NCI-H69 (cell line): Measurements from ENCODE around the gene IQCK.
"Not testable (repeated sequence)": the region's sequence is repeated elsewhere in the genome, so short reads cannot be mapped to it uniquely, and the experiment has no call there.

Experiments used
- DNase-seq: peaks from one replicate; lab custom pipeline; 2025; lab: John Stamatoyannopoulos, UW

IQCK gene

DNA sequence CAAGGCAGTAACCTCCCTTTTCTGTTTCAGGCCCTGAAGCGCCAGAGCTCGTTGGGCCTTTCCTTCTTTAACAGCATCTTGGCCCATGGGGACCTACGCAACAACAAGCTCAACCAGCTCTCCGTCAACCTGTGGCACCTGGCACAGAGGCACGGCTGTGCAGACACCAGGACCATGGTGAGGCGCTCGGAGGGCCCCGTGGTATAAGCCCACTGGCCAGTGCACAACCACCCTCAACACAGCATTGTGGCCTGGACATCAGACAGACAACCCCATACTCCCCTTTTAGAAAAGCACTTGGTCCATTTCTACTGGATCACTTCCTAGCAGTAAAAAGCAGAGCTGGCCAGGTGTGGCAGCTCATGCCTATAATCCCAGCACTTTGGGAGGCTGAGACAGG, 18.6 kb upstream of the IQCK start:
- DNase-seq = no peak

DNA sequence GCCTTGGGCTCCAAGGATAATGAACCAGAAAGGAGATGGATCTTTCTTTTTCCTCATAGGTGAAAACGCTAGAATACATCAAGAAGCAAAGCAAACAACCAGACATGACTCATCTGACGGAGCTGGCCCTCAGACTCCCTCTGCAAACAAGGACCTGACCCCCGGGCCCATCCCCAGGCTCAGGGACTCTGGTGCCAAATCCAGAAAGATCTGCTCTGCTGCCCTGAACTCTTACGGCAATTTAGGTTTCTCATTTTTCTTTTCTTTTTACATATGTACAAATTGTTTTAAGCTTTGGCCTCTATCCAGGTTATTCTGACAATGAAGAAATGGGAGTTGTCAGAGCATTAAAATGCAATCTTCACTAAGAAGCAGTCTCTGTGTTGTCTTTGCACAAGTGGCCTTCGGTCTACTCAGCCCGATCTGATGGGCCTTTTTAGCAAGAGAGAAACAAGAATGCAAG, 17.7 kb upstream of the IQCK start:
- DNase-seq = peak; percentile 93

GRCh38 chr16:19701091-19701490, 17.0 kb upstream of the IQCK start:
- peak; percentile 18 for DNase-seq

DNA sequence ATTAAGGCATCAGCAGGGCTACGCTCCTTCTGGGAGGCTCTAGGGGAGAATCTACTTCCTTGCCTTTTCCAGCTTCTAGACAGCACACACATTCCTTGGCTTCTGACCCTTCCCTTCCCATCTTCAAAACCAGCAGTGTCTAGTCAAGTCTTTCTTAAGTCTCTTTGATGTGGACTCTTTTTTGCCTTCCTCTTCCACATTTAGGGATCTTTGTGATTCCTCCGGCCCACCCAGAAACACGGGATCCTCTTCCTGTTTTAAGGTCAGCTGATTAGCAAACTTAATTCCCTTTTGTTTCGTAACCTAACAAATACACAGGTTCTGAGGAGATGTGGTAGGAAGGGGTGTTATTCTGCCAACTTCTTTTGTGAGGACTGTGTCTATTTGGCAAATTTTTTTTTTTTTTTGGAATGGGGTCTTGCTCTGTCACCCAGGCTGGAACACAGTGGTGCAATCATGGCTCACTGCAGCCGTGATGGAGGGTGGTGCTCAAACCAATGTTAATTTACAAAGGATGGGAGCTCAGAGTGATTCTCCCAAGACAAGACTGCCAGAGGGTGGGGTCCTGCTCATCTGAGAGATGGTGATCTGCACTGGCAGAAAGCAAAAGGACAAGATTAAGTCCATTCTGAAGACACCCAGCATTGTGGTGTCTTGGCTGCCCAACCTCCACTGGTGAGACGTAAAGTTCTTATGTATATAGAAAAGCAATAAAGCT, 14.7 kb upstream of the IQCK start:
- DNase-seq = no peak

DNA sequence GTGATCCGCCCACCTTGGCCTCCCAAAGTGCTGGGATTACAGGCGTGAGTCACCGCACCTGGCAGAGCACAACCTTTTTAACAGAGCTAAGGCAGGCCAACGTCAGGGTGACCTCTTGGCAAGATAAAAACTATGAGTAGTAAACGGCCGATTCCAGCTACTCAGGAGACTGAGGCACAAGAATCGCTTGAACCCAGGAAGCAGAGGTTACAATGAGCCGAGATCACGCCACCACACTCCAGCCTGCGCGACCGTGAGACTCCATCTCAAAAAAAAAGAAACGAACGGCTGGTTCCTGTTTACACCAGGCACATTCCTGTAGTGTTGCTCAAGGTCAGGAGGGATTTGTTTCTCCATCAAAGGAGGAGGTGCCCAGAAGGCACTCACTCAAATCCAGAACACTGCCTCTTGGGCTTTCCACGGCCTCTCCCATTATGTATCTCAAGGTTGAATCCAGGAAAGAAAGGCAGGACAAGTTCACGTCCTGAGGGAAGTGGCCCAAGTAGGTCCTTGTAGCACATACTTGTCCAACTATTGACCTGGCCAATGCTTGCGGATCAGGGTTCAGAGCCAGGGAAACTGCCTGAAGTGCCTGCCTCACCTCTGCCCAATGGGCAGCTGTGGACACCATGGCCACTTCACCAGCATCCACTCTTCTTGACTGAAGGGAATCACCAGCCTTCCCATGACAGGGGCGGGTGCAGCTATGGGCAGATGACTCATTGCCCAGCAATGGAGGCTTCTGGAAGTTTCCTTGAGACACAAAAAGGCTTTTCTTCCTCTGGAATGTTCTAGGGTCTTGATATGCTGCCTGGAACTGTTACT, 13.5 kb upstream of the IQCK start:
- no peak for DNase-seq

- DNase-seq = no peak
Observed at GRCh38 chr16:19705146-19705501, 12.9 kb upstream of the IQCK start.

DNA sequence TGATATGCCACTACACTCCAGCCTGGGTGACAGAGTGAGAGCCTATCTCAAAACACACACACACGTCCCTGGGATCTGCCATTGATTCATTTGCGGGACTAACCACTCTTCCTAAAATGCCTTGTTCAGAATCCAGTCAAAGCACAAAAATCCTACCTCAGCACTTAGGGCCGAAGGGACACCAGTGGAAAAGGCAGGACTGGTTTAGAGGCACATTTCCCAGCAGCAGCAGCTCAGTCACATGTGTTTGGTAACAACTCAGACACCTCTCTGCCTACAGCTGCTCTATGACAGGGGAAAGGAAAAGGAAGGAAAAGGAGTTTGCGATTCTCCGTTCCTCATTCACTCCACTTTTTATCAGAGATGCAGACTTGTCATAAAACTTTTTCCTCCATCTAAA, 12.2 kb upstream of the IQCK start:
- DNase-seq = no peak

- DNase-seq = no peak
Observed at GRCh38 chr16:19706846-19707245, 11.2 kb upstream of the IQCK start.

DNA sequence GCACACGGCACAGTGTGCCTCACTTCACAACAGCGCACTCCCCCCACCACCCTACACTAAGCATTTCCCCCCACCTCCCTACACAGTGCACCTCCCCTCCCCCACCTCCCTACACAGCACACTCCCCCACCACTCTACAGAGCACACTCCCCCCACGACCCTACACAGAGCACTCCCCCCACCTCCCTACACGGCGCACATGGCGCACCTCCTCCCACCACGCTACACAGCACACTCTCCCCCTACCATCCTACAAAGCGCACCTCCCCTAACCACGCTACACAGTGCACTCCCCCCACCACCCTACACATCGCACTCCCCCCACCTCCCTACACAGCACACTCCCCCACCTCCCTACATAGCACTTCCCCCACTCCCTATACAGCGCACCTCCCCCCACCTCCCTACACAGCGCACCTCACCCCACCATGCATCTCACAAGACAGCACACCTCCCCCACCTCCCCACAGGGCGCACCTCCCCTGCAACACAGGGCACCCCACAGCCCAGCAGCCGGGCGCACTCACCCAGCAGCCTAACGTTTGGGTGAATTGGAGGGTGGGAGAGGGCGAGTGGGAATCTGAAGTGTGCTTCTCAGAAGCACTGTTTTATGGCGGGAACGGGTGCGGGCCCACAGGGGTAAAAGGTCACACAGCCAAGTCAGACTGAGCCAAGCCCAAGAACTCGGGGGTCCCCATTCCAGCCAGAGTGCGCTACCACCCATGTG, 10.3 kb upstream of the IQCK start:
- no peak for DNase-seq

GRCh38 chr16:19708296-19709205, 9.5 kb upstream of the IQCK start:
- no peak for DNase-seq

DNA sequence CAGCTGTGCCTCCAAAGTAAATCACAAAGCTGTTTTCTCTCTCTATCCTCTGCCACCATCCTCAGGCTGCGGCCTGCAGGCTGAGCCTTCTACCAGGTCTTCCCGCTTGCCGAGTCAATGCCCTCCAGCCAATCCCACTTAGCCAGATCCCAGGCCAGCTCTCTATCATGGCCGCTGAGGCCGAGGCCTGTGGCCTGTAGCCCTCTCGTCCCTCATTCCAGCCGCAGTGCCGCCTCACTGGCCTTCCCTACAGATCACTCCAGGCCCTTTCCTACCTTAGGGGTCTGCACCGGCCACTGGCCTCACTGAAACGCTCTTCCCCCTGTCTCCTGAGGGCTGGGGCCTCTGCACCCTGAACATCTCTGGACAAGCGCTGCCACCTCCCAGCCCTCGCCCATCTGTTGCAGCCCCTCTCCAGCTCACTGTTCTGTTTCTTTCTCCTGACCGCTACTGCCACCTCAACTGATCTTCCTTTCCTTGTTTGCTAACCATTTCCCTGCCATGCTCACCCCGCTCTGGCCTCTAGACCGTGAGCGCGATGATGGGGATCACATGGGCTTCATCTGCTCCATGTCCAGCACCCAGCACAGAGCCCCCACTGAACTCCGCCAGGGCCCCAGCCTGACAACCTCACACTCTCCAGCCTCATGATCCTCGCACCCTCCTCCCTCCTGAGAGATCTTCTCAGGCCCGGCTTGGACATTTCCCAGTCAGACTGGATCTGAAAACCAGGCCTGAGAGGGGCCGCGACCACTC, 8.5 kb upstream of the IQCK start:
- DNase-seq = no peak

DNA sequence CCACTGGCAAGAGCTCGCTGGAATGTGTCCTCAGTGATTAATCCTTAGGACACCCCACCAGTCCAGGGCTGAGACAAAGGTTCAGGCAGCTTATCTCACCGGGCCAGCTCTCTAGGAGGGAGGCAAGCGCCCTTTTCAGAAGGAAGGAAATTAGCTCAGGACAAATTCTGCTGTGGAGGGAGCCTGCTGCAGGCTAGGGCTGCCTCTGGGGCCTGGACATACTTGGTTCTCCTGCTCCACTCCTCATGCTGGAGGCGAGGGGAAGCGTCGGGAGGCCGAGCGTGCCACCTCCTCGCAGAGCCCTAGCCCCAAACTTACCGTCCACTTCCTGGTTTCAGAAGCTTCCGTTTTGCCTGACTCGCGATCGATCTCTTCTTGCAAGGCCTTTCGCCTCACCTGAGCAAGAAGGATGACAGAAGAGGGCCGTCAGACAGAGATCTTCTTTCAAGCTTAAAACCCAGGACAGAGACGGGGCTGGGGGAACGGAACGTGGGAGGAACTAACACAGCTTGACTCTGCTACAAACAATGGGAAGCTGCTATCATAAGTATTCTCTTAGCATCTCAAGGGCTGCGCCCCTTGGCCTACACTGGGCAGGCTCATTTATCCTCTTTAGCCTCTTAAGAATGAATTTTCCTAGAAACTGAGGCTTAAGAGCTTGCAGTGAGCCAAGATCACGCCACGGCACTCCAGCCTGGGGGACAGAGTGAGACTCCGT, 7.7 kb upstream of the IQCK start:
- DNase-seq = no peak

DNA sequence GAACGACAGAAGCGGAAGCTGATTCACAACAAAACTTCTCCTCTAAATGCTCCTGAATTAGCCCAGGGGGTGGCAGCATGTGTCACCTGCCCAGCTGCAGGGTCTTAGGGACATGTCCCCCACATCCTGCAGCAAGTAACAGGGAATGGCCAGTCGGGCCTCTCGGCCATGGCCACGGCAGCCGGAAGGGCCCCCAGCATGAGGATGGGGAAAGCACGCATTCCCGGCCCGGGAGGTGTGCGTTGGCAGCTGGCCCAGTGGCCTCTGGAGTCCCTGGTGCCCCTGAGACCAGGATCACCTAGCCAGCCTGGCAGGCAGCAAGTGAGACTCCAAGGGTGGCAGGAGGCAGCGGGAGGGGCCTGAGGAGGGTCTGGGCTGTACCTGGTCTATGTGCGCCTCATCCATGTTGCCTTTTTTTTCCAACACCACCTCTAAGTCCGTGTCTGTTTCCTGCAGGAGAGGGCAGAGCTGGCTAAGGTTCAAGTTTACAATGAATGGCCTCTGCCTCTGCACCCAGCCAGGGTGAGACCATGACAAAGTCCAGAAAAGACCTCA, 7.0 kb upstream of the IQCK start:
- no peak for DNase-seq

- no peak for DNase-seq
Observed at GRCh38 chr16:19711643-19712042, 6.4 kb upstream of the IQCK start.

- no peak for DNase-seq
Observed at GRCh38 chr16:19712418-19713058, 5.5 kb upstream of the IQCK start.

DNA sequence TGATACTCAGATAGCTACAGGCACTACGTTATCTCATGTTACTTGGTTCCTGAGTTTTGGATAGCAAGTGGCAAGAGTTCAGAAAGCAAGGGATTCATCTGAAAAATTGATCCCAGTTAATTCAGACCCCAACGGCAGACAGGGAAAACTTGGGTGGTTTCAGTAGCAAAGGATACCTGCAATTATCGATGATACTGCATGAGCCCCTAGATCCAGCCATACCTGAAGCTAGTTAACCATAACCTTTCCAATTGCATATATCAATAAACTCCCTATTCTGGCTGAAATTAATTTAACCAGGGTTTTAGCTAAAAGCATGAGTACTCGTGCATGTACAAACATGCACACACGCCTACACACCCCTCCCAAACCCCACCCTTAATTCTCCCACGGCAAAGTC, 4.4 kb upstream of the IQCK start:
- DNase-seq = no peak

DNA sequence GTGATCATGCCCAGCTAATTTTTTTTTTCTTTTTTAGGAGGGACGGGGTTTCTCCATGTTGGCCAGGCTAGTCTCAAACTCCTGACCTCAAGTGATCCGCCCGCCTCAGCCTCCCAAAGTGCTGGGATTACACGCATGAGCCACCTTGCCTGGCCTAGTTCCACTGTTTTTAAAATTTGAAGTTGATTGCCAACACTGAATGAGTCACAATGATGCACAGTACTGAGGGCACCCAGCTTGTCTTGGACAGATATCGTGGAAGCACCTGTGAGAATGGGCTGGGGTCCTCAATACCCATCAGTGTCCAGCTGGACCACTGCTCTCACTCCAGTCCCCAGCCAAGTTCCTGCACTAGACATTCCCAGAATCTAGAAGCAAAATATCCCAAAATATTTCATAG, 2.5 kb upstream of the IQCK start:
- DNase-seq = no peak

GRCh38 chr16:19716183-19716582, 1.9 kb upstream of the IQCK start:
- no peak for DNase-seq

- DNase-seq = not testable (repeated sequence)
Observed at GRCh38 chr16:19716728-19717127, 1.3 kb upstream of the IQCK start.

GRCh38 chr16:19717314-19717713, 757 bp upstream of the IQCK start:
- peak; percentile 47 for DNase-seq
